DND-41 (cell line): ENCODE data around the gene FAF1.
A peak's percentile ranks its signal among the peaks of the same experiment; 100 is the strongest.

Experiments
- ATAC-seq: fragments of 200-7000 bp; cut with Tn5 transposase; 3 replicates; pipeline ENCODE4 v1.9.1; 2021; ENCODE audit warnings: low read depth; ENCODE audit not compliant: insufficient read depth
- DNase-seq: peaks from one replicate; pipeline ENCODE4 v3.0.0-alpha.2; 2020
- H2AFZ ChIP-seq: 2 replicates; pipeline ENCODE4 v1.6.0; 2012; ENCODE audit warnings: low read depth, low read length
- H3K27ac ChIP-seq: 2 replicates; pipeline ENCODE4 v1.5.1; 2012; ENCODE audit warnings: low read length, inconsistent platforms
- H3K27me3 ChIP-seq: fragments of 200-600 bp; sonication (generic); 2 replicates; pipeline ENCODE4 v1.6.0; 2012; ENCODE audit warnings: low read length, mild to moderate bottlenecking, inconsistent platforms; ENCODE audit not compliant: insufficient read depth, poor library complexity
- H3K36me3 ChIP-seq: 2 replicates; pipeline ENCODE4 v1.5.1; 2012; ENCODE audit warnings: low read length, inconsistent platforms; ENCODE audit not compliant: insufficient read depth
- H3K4me1 ChIP-seq: 2 replicates; pipeline ENCODE4 v1.5.1; 2012; ENCODE audit warnings: mild to moderate bottlenecking, low read length; ENCODE audit not compliant: insufficient read depth
- H3K4me2 ChIP-seq: 2 replicates; pipeline ENCODE4 v1.6.0; 2012; ENCODE audit warnings: mild to moderate bottlenecking, moderate library complexity, low read length, inconsistent platforms; ENCODE audit not compliant: insufficient read depth
- H3K4me3 ChIP-seq, 2 experiments: fragments of 200-600 bp in 1 of 2; shearing (Covaris generic) in 1 of 2; 2 replicates each; pipeline ENCODE4 v1.5.1; 2012 to 2016; ENCODE audit warnings: inconsistent platforms in 2 of 2, low read length in 2 of 2, mild to moderate bottlenecking in 2 of 2, low read depth in 1 of 2, moderate library complexity in 1 of 2
- H3K79me2 ChIP-seq: 2 replicates; pipeline ENCODE4 v1.6.0; 2012; ENCODE audit warnings: low read length, inconsistent platforms; ENCODE audit not compliant: insufficient read depth
- H3K9ac ChIP-seq: 2 replicates; pipeline ENCODE4 v1.6.0; 2012; ENCODE audit warnings: low read depth, mild to moderate bottlenecking, inconsistent platforms, low read length, moderate library complexity
- H3K9me3 ChIP-seq: 2 replicates; pipeline ENCODE4 v1.5.1; 2012; ENCODE audit warnings: low read length, moderate library complexity, mild to moderate bottlenecking, inconsistent platforms; ENCODE audit not compliant: insufficient read depth, severe bottlenecking
- H4K20me1 ChIP-seq: 2 replicates; pipeline ENCODE4 v1.6.0; 2012; ENCODE audit warnings: low read length; ENCODE audit not compliant: insufficient read depth
- EZH2 ChIP-seq: IDR thresholded peaks from 3 replicates; pipeline ENCODE4 v1.6.1; 2012; ENCODE audit warnings: borderline replicate concordance, low read depth, mild to moderate bottlenecking, moderate library complexity, low read length, inconsistent platforms; ENCODE audit not compliant: severe bottlenecking
- TF ChIP-seq, protein P1 (sequence below): IDR thresholded peaks from 2 replicates; pipeline ENCODE4 v1.5.1; 2012; ENCODE audit warnings: borderline replicate concordance, low read length, moderate library complexity, mild to moderate bottlenecking; ENCODE audit not compliant: poor library complexity, severe bottlenecking; ENCODE audit errors: extremely low read depth

The FAF1 gene

DNA sequence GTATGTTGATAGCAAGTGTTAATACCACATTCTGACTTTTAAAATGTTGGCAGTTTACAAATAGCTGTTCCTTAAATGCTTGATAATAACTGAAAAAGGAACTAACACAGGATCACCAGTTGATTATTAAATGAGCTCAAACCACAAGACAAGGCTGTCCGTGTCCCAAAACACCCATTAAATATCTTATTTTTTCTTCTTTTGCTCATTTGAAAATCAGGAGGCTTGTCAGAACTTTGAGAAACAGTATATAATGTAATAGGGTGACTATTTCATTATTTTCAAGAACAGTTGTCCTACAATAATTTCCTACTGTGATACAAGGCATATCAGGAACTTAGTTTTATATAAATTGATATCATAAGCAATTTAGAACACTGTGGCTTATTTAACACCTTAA is 12.7 kb upstream of the FAF1 start:
- Histone ChIP-seq H3K79me2 (peaks cover 98% of the 10 kb centered on the region), H3K27me3 (no peaks in the 10 kb centered on the region), H4K20me1 (peaks cover 16% of the 10 kb centered on the region), H3K36me3 (peaks cover 39% of the 10 kb centered on the region), H3K4me2 (peak overlapping the region; percentile 62), H3K9ac (peak overlapping the region; percentile 100), H3K4me1 (peaks cover 35% of the 10 kb centered on the region), H3K27ac (peak overlapping the region; percentile 73), H2AFZ (no peak overlapping the region), H3K9me3 (no peaks in the 10 kb centered on the region), H3K4me3 (peak overlapping the region; percentile 65 to 97; a peak in 3 of 4 replicates)
- TF ChIP-seq, protein P1, sequence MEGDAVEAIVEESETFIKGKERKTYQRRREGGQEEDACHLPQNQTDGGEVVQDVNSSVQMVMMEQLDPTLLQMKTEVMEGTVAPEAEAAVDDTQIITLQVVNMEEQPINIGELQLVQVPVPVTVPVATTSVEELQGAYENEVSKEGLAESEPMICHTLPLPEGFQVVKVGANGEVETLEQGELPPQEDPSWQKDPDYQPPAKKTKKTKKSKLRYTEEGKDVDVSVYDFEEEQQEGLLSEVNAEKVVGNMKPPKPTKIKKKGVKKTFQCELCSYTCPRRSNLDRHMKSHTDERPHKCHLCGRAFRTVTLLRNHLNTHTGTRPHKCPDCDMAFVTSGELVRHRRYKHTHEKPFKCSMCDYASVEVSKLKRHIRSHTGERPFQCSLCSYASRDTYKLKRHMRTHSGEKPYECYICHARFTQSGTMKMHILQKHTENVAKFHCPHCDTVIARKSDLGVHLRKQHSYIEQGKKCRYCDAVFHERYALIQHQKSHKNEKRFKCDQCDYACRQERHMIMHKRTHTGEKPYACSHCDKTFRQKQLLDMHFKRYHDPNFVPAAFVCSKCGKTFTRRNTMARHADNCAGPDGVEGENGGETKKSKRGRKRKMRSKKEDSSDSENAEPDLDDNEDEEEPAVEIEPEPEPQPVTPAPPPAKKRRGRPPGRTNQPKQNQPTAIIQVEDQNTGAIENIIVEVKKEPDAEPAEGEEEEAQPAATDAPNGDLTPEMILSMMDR, result no peak
- no peak for TF ChIP-seq EZH2
- DNase-seq, result no peak
- no peak for ATAC-seq

DNA sequence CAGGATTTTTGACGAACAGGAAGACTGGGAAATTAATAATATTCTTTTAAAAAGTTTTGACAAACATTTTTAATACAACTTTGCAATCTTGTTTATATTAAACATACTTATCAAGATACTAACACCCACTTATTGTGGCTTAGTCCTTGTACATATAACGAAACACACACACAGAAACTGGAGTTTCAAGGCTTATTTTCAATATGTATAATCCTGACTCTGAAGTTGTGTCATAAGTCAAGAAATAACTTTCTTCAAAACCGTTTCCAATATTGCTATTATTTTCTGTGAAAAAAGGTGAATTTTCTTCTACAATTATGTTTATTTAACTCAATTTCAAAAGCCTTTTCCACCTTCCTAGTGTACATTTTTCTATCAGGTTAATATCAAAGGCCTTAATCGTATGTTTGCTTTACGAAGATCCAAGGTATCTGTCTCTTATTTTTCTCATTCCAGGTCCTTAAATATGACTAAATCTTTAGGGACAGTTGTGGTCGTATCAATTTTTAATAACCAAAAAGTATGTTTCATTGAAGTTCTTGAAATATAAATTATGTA is 11.8 kb upstream of the FAF1 start:
- TF ChIP-seq, protein P1, result no peak
- no peak for TF ChIP-seq EZH2
- H3K27me3 ChIP-seq, result no peaks in the 10 kb centered on the region
- peaks cover 16% of the 10 kb centered on the region for H4K20me1 ChIP-seq
- no peaks in the 10 kb centered on the region for H3K9me3 ChIP-seq
- DNase-seq, result no peak
- peak overlapping the region; percentile 100 for H3K9ac ChIP-seq
- no peak overlapping the region for H2AFZ ChIP-seq
- ATAC-seq, result no peak
- peak overlapping the region; percentile 94 for H3K27ac ChIP-seq
- H3K4me1 ChIP-seq, result peaks cover 44% of the 10 kb centered on the region
- peaks cover 98% of the 10 kb centered on the region for H3K79me2 ChIP-seq
- peak overlapping the region; percentile 62 for H3K4me2 ChIP-seq
- peaks cover 39% of the 10 kb centered on the region for H3K36me3 ChIP-seq
- peak overlapping the region; percentile 65 to 97 for H3K4me3 ChIP-seq

DNA sequence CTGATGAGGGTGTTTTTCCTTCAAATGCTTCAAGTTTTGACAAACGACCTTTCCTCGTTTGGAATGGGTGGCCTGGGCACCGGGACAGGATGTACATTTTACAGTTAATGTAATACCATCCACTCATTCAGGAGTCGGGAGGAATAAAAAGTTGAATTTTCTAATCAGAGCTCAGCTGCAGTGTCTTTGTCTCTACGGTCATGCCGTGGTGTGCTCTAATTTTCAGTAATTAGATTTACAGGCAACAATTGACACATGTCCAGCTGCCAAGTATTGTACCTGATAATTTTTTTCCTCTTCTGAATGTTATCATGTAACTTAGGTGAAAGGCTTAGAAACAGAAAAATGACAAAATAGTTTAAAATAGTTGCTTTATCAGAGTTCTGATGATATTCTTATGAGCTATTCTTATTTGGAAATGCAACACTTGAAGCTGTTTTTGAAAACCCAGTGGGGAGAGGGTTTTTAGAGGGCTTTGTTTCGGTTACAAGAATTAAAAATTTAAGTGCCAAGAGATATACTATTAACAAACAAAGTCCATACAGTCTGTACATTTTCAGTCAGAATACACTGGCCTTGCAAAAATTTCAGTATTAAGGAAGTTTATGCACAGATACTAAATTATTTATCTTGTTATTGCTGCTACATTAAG is 11.0 kb upstream of the FAF1 start:
- peak overlapping the region; percentile 94 for H3K27ac ChIP-seq
- H2AFZ ChIP-seq, result no peak overlapping the region

More for the DNA sequence above, 11.0 kb upstream of the FAF1 start:
- Histone ChIP-seq H3K4me1 (peaks cover 49% of the 10 kb centered on the region), H3K36me3 (peaks cover 39% of the 10 kb centered on the region), H3K4me3 (peak overlapping the region; percentile 65 to 97), H3K27me3 (no peaks in the 10 kb centered on the region), H3K9ac (peak overlapping the region; percentile 100), H3K4me2 (peak overlapping the region; percentile 62), H3K79me2 (peaks cover 98% of the 10 kb centered on the region), H4K20me1 (peaks cover 16% of the 10 kb centered on the region), H3K9me3 (no peaks in the 10 kb centered on the region)
- no peak for TF ChIP-seq EZH2
- TF ChIP-seq, protein P1, result no peak
- ATAC-seq (no peak), DNase-seq (peak; percentile 30)
